BE2C (cell line): ENCODE data around the gene TNS3.

Experiments used
- DNase-seq: peaks from one replicate; pipeline ENCODE4 v3.0.0-alpha.2; 2020
- H3K27me3 ChIP-seq: fragments of 250-450 bp; sonication (Bioruptor Pico); 2 replicates; pipeline ENCODE4 v1.5.1; 2020; ENCODE audit warnings: mild to moderate bottlenecking
- H3K36me3 ChIP-seq: fragments of 250-450 bp; sonication (Bioruptor Pico); 2 replicates; pipeline ENCODE4 v1.5.1; 2020; ENCODE audit warnings: mild to moderate bottlenecking
- H3K4me1 ChIP-seq: fragments of 250-450 bp; sonication (Bioruptor Pico); 2 replicates; pipeline ENCODE4 v1.5.1; 2020
- H3K4me3 ChIP-seq: 2 replicates; pipeline ENCODE4 v1.5.1; 2011; ENCODE audit warnings: low read depth, low read length
- H3K9me3 ChIP-seq: fragments of 250-450 bp; sonication (Bioruptor Pico); 2 replicates; pipeline ENCODE4 v1.5.1; 2020
- CTCF ChIP-seq: IDR thresholded peaks from 2 replicates; pipeline ENCODE4 v1.5.1; 2012; ENCODE audit warnings: mild to moderate bottlenecking, low read depth, low read length

TNS3 gene

GRCh38 chr7:47422611-47423010, 159.3 kb downstream of the TNS3 start:
- H3K36me3 ChIP-seq = no peaks in the 10 kb centered on the region
- H3K4me1 ChIP-seq = no peaks in the 10 kb centered on the region
- H3K4me3 ChIP-seq = no peak overlapping the region
- DNase-seq = no peak
- no peak for TF ChIP-seq CTCF
- H3K27me3 ChIP-seq = no peaks in the 10 kb centered on the region
- no peaks in the 10 kb centered on the region for H3K9me3 ChIP-seq

DNA sequence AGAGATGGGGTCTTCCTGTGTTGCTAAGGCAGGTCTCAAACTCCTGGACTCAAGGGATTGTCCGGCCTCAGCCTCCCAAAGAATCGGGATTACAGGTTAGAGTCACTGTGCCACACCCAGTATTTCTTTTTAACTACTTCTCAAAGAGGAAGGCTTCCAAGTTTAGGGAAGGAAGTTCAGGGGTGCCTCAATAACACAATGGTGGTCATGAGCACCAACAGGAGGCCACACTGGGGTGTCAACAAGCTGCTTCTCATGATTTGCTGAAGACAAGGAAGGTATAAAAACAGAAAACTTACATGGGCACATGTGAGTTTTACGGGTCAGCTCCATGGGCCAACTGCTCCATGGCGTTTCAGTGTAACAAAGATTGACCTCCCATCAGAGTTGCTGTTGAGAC, 160.5 kb downstream of the TNS3 start:
- H3K36me3 ChIP-seq = no peaks in the 10 kb centered on the region
- no peaks in the 10 kb centered on the region for H3K4me1 ChIP-seq
- no peaks in the 10 kb centered on the region for H3K27me3 ChIP-seq
- TF ChIP-seq CTCF = no peak
- H3K4me3 ChIP-seq = no peak overlapping the region
- no peaks in the 10 kb centered on the region for H3K9me3 ChIP-seq
- no peak for DNase-seq

- no peak for TF ChIP-seq CTCF
- no peaks in the 10 kb centered on the region for H3K27me3 ChIP-seq
- no peaks in the 10 kb centered on the region for H3K9me3 ChIP-seq
- DNase-seq = no peak
- H3K4me1 ChIP-seq = no peaks in the 10 kb centered on the region
- H3K4me3 ChIP-seq = no peak overlapping the region
- H3K36me3 ChIP-seq = no peaks in the 10 kb centered on the region
These were observed 161.7 kb downstream of the TNS3 start for GRCh38 chr7:47420122-47420780.

- no peak for TF ChIP-seq CTCF
- DNase-seq = no peak
- H3K4me3 ChIP-seq = no peak overlapping the region
- H3K9me3 ChIP-seq = no peaks in the 10 kb centered on the region
- H3K4me1 ChIP-seq = no peaks in the 10 kb centered on the region
- no peaks in the 10 kb centered on the region for H3K27me3 ChIP-seq
- no peaks in the 10 kb centered on the region for H3K36me3 ChIP-seq
These were observed 162.4 kb downstream of the TNS3 start for GRCh38 chr7:47419471-47419870.

DNA sequence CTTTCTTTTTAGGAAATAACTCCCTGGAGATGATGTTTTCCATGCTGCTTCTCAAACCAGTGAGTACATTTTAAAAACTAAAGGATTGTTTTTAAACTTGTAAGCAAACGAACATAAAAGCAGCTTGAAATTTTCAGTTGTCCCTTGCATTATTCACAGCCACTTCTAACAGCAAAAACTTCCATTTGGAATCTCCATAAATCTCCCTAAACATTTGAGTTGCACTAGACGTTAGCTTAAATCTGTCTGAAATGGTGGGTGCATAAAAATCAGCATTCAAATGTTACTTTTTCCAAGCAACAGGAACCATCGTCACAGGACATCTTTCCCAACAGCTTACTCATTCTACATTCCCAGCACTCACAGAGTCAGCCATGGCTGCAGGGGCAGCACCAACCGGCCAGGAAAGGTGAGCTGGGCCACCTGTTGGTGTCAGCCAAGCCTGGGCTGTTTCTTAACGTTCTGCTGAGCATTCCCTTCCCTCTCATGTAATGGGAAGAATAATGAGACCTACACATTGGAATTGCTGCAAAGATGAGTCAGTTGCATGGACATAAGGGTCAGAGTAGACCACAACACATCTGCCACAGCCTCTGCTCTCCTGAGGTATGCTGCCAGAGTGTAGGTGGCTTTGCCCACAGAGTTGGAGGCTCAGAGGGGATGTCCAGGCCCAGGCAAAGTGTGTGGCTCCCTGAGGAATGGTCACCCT, 163.2 kb downstream of the TNS3 start:
- H3K4me1 ChIP-seq = no peaks in the 10 kb centered on the region
- no peaks in the 10 kb centered on the region for H3K36me3 ChIP-seq
- no peak for DNase-seq
- no peak overlapping the region for H3K4me3 ChIP-seq
- H3K27me3 ChIP-seq = no peaks in the 10 kb centered on the region
- no peaks in the 10 kb centered on the region for H3K9me3 ChIP-seq
- TF ChIP-seq CTCF = no peak
